Neural cell (in vitro differentiated cells): Measurements from ENCODE around the gene TPSB2. TPM values are rescaled to one million over a fixed set of nuclear protein-coding genes. Genes with fewer than 3 reads are reported as not detected.
"Not testable (repeated sequence)": the region's sequence is repeated elsewhere in the genome, so short reads cannot be mapped to it uniquely, and the experiment has no call there.

Source experiments
- H2AFZ ChIP-seq: fragments of 200-600, 300-800 bp; sonication (generic), shearing (Covaris generic); 2 replicates; pipeline ENCODE4 v1.6.0; 2014; ENCODE audit warnings: low read depth, mild to moderate bottlenecking, antibody characterized with exemption, low read length, moderate library complexity
- H3F3A ChIP-seq: fragments of 200-600 bp; shearing (Covaris generic); 2 replicates; pipeline ENCODE4 v1.6.1; 2016; ENCODE audit warnings: mild to moderate bottlenecking, moderate library complexity, mixed read lengths, antibody characterized with exemption, low read length; ENCODE audit not compliant: insufficient read depth, poor library complexity, severe bottlenecking
- H3K27ac ChIP-seq: fragments of 200-600, 300-800 bp; sonication (generic), shearing (Covaris generic); 2 replicates; pipeline ENCODE4 v1.5.1; 2014; ENCODE audit warnings: mild to moderate bottlenecking, low read length, moderate library complexity
- H3K27me3 ChIP-seq: fragments of 300-800, 200-600 bp; sonication (generic), shearing (Covaris generic); 2 replicates; pipeline ENCODE4 v1.6.0; 2014; ENCODE audit warnings: mild to moderate bottlenecking, low read depth, low read length, moderate library complexity; ENCODE audit not compliant: insufficient read depth
- H3K36me3 ChIP-seq: fragments of 300-800, 200-600 bp; sonication (generic), shearing (Covaris generic); 2 replicates; pipeline ENCODE4 v1.5.1; 2014; ENCODE audit warnings: mild to moderate bottlenecking, antibody characterized with exemption, low read length, moderate library complexity; ENCODE audit not compliant: insufficient read depth
- H3K4me2 ChIP-seq: fragments of 300-800, 200-600 bp; sonication (generic), shearing (Covaris generic); 2 replicates; pipeline ENCODE4 v1.6.0; 2014; ENCODE audit warnings: mild to moderate bottlenecking, low read length
- H3K4me3 ChIP-seq: fragments of 300-800, 200-600 bp; sonication (generic), shearing (Covaris generic); 2 replicates; pipeline ENCODE4 v1.5.1; 2014; ENCODE audit warnings: mild to moderate bottlenecking, low read length, moderate library complexity
- H3K79me2 ChIP-seq: fragments of 200-600 bp; shearing (Covaris generic); replicated peaks from 2 replicates; pipeline ENCODE4 v1.6.0; 2014; ENCODE audit warnings: mild to moderate bottlenecking, low read length, moderate library complexity; ENCODE audit not compliant: insufficient read depth
- H3K9ac ChIP-seq: fragments of 300-800, 200-600 bp; sonication (generic), shearing (Covaris generic); 2 replicates; pipeline ENCODE4 v1.6.1; 2016; ENCODE audit warnings: mild to moderate bottlenecking, low read length, mixed read lengths
- H3K9me2 ChIP-seq: fragments of 200-600 bp; shearing (Covaris generic); 2 replicates; pipeline ENCODE4 v1.6.1; 2016; ENCODE audit warnings: mild to moderate bottlenecking, low read length, mixed read lengths; ENCODE audit not compliant: insufficient read depth
- H3K9me3 ChIP-seq: fragments of 200-600, 300-800 bp; sonication (generic), shearing (Covaris generic); 2 replicates; pipeline ENCODE4 v1.6.1; 2016; ENCODE audit warnings: mild to moderate bottlenecking, mixed run types, low read length, moderate library complexity, mixed read lengths
- H4K20me1 ChIP-seq: fragments of 200-600 bp; shearing (Covaris generic); 2 replicates; pipeline ENCODE4 v1.6.1; 2016; ENCODE audit warnings: mild to moderate bottlenecking, mixed run types; ENCODE audit not compliant: insufficient read depth
- CTCF ChIP-seq: fragments of 450-650 bp; IDR thresholded peaks from 2 replicates; pipeline ENCODE4 v1.5.1; 2014; ENCODE audit warnings: antibody characterized with exemption, mild to moderate bottlenecking, moderate library complexity; ENCODE audit not compliant: poor library complexity, severe bottlenecking
- EP300 ChIP-seq: fragments of 450-650 bp; conservative IDR thresholded peaks from 2 replicates; pipeline ENCODE4 v1.6.1; 2014; ENCODE audit warnings: antibody characterized with exemption, mild to moderate bottlenecking, moderate library complexity; ENCODE audit not compliant: poor library complexity, severe bottlenecking
- EZH2 ChIP-seq: fragments of 200-600, 300-800 bp; shearing (Covaris generic), sonication (generic); IDR thresholded peaks from 2 replicates; pipeline ENCODE4 v1.6.1; 2014; ENCODE audit warnings: antibody characterized with exemption, low read length, borderline replicate concordance, mild to moderate bottlenecking; ENCODE audit not compliant: insufficient read depth, poor library complexity, severe bottlenecking
- MXI1 ChIP-seq: fragments of 450-650 bp; conservative IDR thresholded peaks from 2 replicates; pipeline ENCODE4 v1.6.1; 2014; ENCODE audit warnings: antibody characterized with exemption, mild to moderate bottlenecking; ENCODE audit not compliant: poor library complexity, severe bottlenecking
- POLR2AphosphoS5 ChIP-seq: IDR thresholded peaks from 2 replicates; pipeline ENCODE4 v1.6.1; 2012
- RAD21 ChIP-seq: fragments of 450-650 bp; conservative IDR thresholded peaks from 2 replicates; pipeline ENCODE4 v1.6.1; 2014; ENCODE audit warnings: antibody characterized with exemption, mild to moderate bottlenecking, moderate library complexity
- REST ChIP-seq: IDR thresholded peaks from 2 replicates; pipeline ENCODE4 v1.6.1; 2012; ENCODE audit warnings: borderline replicate concordance
- SMC3 ChIP-seq: fragments of 450-650 bp; conservative IDR thresholded peaks from 2 replicates; pipeline ENCODE4 v1.6.1; 2014; ENCODE audit warnings: antibody characterized with exemption, mild to moderate bottlenecking, moderate library complexity; ENCODE audit not compliant: poor library complexity
- TAF1 ChIP-seq: IDR thresholded peaks from 2 replicates; pipeline ENCODE4 v1.6.1; 2012; ENCODE audit warnings: low read depth
- polyA plus RNA-seq: library from polyadenylated mRNA; depleted of rRNA; stranded (reverse); fragments of >200 nt; gene quantifications from 2 replicates; pipeline ENCODE4 v1.2.3, GENCODE V29; 2014

Gene TPSB2
- polyA plus RNA-seq, 1 donor from 2014 or later = not detected

GRCh38 chr16:1273816-1274215 is 43.8 kb upstream of the TPSB2 start:
- Histone ChIP-seq H3K4me3 (no peak overlapping the region), H3K79me2 (no peaks in the 10 kb centered on the region), H4K20me1 (no peaks in the 10 kb centered on the region), H3K9me3 (no peaks in the 10 kb centered on the region), H3F3A (no peaks in the 10 kb centered on the region), H3K9me2 (no peaks in the 10 kb centered on the region), H3K36me3 (no peaks in the 10 kb centered on the region), H3K27ac (no peak overlapping the region), H3K27me3 (no peaks in the 10 kb centered on the region), H2AFZ (no peak overlapping the region), H3K4me2 (no peak overlapping the region), H3K9ac (no peak overlapping the region)
- no peak for TF ChIP-seq CTCF
- TF ChIP-seq POLR2AphosphoS5 = no peak
- TF ChIP-seq REST = no peak
- TF ChIP-seq RAD21 = no peak
- no peak for TF ChIP-seq SMC3
- no peak for TF ChIP-seq MXI1
- no peak for TF ChIP-seq EP300
- no peak for TF ChIP-seq EZH2
- TF ChIP-seq TAF1 = no peak

- no peaks in the 10 kb centered on the region for H3F3A ChIP-seq
- H3K9me3 ChIP-seq = no peaks in the 10 kb centered on the region
- H3K27ac ChIP-seq = no peak overlapping the region
- no peak overlapping the region for H3K9ac ChIP-seq
- no peaks in the 10 kb centered on the region for H3K79me2 ChIP-seq
- no peaks in the 10 kb centered on the region for H3K36me3 ChIP-seq
- H3K9me2 ChIP-seq = no peaks in the 10 kb centered on the region
- H3K27me3 ChIP-seq = no peaks in the 10 kb centered on the region
- H3K4me2 ChIP-seq = no peak overlapping the region
- H4K20me1 ChIP-seq = no peaks in the 10 kb centered on the region
- H2AFZ ChIP-seq = no peak overlapping the region
- H3K4me3 ChIP-seq = no peak overlapping the region
- no peak for TF ChIP-seq MXI1
- no peak for TF ChIP-seq SMC3
- TF ChIP-seq POLR2AphosphoS5 = no peak
- no peak for TF ChIP-seq TAF1
- TF ChIP-seq REST = no peak
- TF ChIP-seq EP300 = no peak
- TF ChIP-seq EZH2 = no peak
- no peak for TF ChIP-seq CTCF
- no peak for TF ChIP-seq RAD21
These were observed 42.6 kb upstream of the TPSB2 start for GRCh38 chr16:1272453-1273198.

- H3K27me3 ChIP-seq, H3F3A ChIP-seq, H2AFZ ChIP-seq, H4K20me1 ChIP-seq, H3K9me3 ChIP-seq, H3K9ac ChIP-seq, H3K36me3 ChIP-seq, H3K4me2 ChIP-seq, H3K4me3 ChIP-seq, H3K27ac ChIP-seq, H3K79me2 ChIP-seq, H3K9me2 ChIP-seq: not testable (repeated sequence)
These were observed 41.9 kb upstream of the TPSB2 start for GRCh38 chr16:1271724-1272413.
